Activated T-cell treated with anti-CD3 and anti-CD28 coated beads, Interleukin-2, amount 50 U/mL, for 4 hours (primary cell): ENCODE results near the gene PNMA8C. TPM values are rescaled to one million over a fixed set of nuclear protein-coding genes. Genes with fewer than 3 reads are reported as not detected.
A peak's percentile ranks its signal among the peaks of the same experiment; 100 is the strongest.
"Not testable (repeated sequence)": the region's sequence is repeated elsewhere in the genome, so short reads cannot be mapped to it uniquely, and the experiment has no call there.

Experiments used
- ATAC-seq, 2 donors: fragments of 200-7000 bp; cut with Tn5 transposase; one replicate each; pipeline ENCODE4 v1.10.0; 2021
- DNase-seq: peaks from one replicate; pipeline ENCODE4 v3.0.0-alpha.2; 2020
- H3K27me3 Mint-ChIP-seq: one replicate; pipeline ENCODE4 v1.8.0; 2021; ENCODE audit warnings: low read depth, mixed read lengths
- H3K36me3 Mint-ChIP-seq: one replicate; pipeline ENCODE4 v1.8.0; 2022; ENCODE audit warnings: mixed read lengths; ENCODE audit not compliant: insufficient read depth
- H3K4me1 Mint-ChIP-seq: one replicate; pipeline ENCODE4 v1.8.0; 2021; ENCODE audit warnings: low read depth, mixed read lengths
- H3K4me3 Mint-ChIP-seq: one replicate; pipeline ENCODE4 v1.8.0; 2021; ENCODE audit warnings: mild to moderate bottlenecking, moderate library complexity, mixed read lengths
- H3K9me3 Mint-ChIP-seq: one replicate; pipeline ENCODE4 v1.8.0; 2021; ENCODE audit warnings: mixed read lengths
- total RNA-seq, 3 donors: library from RNA; stranded (reverse); gene quantifications; one replicate each; pipeline ENCODE4 v1.2.1, GENCODE V29; 2021

Gene PNMA8C
- total RNA-seq, 3 donors from 2014 or later: not detected

DNA sequence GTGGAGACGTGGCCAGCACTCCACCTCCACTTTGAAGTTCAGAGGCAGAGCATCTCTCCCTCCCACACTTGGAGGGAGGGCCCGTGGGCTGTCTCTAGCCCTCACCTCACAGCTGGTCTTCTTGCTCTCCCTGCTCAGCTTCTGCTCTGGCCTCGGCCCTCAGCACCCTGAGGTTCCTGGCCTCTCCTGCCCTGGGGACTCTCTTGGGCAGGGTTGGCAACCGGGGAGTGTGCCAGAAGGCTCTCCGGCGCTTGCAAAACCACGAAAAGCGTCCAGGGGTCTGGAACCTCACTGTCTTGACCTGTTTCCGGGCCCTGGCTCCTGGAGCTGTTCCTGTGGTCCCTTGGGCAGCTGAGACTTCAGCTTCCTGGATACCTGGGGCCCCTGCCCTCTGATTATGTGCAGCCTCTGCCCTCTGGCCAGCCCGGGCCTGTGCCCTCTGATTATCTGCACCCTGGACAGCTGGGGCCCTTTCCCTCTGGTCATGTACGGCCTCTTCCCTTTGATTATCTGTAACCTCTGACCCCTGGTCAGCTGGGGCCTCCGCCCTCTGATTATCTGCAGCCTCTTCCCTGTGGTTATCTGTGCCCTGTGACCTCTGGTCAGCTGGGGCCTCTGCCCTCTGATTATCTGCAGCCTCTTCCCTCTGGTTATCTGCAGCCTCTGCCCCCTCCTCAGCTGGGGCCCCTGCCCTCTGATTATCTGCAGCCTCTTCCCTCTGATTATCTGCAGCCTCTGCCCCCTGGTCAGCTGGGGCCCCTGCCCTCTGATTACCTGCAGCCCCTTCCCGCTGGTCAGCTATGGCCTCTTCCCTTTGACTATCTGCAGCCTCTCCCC, 17.4 kb downstream of the PNMA8C start:
- ATAC-seq (no peak), DNase-seq (no peak)
- Mint-ChIP-seq H3K27me3 (peaks cover 87% of the 10 kb centered on the region), H3K9me3 (no peaks in the 10 kb centered on the region), H3K4me3 (no peak overlapping the region), H3K4me1 (peaks cover 14% of the 10 kb centered on the region), H3K36me3 (no peaks in the 10 kb centered on the region)

DNA sequence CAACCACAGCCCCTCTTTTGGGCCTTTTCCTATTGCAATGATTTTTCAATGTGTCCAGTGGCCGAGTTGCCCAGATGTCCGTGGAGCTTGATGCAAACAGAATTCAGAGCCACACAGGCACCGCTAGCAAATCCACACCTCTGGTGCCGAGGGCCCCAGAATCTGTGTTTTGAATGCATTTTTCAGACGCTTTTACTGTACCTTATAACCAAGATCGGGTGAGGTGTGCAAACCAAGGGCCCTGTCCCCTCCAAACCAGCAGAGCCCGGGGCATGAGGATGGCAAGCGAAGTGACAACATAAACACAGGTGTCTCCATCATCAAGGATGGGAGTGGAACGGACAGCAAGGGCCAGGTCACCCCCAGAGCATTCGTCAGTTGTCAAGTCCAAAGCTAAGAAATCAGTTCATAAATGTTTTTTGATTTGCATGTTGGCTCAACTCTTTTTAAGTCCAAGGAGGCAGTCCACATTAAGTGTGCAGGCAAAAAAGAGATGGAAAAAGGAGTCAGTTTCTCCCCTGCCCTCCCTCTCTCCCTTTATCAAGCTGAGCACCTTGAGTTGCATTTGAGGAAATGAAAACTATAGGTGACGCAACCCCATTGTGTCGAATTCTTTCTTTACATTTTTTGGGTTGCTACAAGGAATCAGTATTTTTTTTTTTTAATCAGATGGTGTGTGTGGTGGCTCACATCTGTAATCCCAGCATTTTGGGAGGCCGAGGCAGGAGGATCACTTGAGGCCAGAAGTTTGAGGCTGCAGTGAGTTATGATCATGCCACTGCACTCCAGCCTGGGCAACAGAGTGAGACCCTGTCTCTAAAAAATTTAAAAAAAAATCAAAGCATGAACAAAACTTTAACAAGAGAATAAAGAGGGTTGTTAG, 18.3 kb downstream of the PNMA8C start:
- peaks cover 88% of the 10 kb centered on the region for H3K27me3 Mint-ChIP-seq
- DNase-seq: no peak
- ATAC-seq: no peak
- H3K36me3 Mint-ChIP-seq: no peaks in the 10 kb centered on the region
- no peak overlapping the region for H3K4me3 Mint-ChIP-seq
- no peaks in the 10 kb centered on the region for H3K9me3 Mint-ChIP-seq
- H3K4me1 Mint-ChIP-seq: peaks cover 9% of the 10 kb centered on the region

GRCh38 chr19:46409191-46409590, 19.5 kb downstream of the PNMA8C start:
- H3K36me3 Mint-ChIP-seq: no peaks in the 10 kb centered on the region
- no peaks in the 10 kb centered on the region for H3K9me3 Mint-ChIP-seq
- H3K27me3 Mint-ChIP-seq: peaks cover 86% of the 10 kb centered on the region
- peaks cover 15% of the 10 kb centered on the region for H3K4me1 Mint-ChIP-seq
- no peak for ATAC-seq
- no peak overlapping the region for H3K4me3 Mint-ChIP-seq
- DNase-seq: no peak

GRCh38 chr19:46408664-46409039, 20.1 kb downstream of the PNMA8C start:
- H3K9me3 Mint-ChIP-seq: no peaks in the 10 kb centered on the region
- DNase-seq: no peak
- ATAC-seq: no peak
- peaks cover 21% of the 10 kb centered on the region for H3K4me1 Mint-ChIP-seq
- no peak overlapping the region for H3K4me3 Mint-ChIP-seq
- peaks cover 86% of the 10 kb centered on the region for H3K27me3 Mint-ChIP-seq
- H3K36me3 Mint-ChIP-seq: no peaks in the 10 kb centered on the region

DNA sequence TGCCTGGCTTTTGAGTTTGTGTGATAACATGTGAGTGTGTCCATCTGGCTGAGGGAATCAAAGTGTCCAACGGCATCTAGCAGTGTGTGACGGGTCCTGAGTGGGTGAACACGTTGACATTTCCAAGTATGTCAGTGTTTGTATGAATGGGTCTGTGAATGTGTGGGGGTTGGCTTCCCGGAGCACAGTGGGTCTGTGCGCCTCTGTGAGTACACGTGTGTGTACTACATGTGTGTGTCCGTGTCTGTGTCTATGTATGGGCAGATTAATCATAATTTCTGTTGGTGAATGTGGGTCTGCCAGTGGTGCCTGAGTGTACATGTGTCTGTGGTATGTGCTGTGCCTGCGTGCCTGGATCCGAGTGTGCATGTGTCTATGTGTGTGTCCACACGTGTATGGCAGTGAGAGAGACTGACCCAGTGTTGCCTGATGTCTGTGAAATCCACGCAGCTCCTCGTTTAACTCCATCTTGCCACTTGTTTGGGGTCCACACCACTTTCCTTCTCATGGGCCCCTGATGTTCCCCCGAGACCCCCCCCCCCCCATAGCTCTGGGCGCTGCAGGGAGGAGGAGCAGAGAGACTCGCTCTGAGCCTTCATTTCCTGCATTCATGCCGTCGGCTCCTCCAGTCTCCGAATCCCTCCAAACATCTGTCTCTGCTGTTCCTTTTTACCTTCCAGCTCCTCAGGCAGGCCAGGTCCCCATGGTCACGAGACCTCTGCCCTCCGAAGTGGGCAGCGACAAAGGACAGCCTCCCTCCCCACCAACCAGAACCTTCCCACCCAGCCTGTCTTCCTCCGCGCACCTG, 20.7 kb downstream of the PNMA8C start:
- peaks cover 21% of the 10 kb centered on the region for H3K4me1 Mint-ChIP-seq
- DNase-seq: no peak
- ATAC-seq: no peak
- no peaks in the 10 kb centered on the region for H3K9me3 Mint-ChIP-seq
- H3K36me3 Mint-ChIP-seq: no peaks in the 10 kb centered on the region
- H3K4me3 Mint-ChIP-seq: no peak overlapping the region
- peaks cover 87% of the 10 kb centered on the region for H3K27me3 Mint-ChIP-seq

- peaks cover 86% of the 10 kb centered on the region for H3K27me3 Mint-ChIP-seq
- no peak overlapping the region for H3K4me3 Mint-ChIP-seq
- no peak for ATAC-seq
- no peak for DNase-seq
- no peaks in the 10 kb centered on the region for H3K9me3 Mint-ChIP-seq
- H3K36me3 Mint-ChIP-seq: no peaks in the 10 kb centered on the region
- H3K4me1 Mint-ChIP-seq: peaks cover 17% of the 10 kb centered on the region
Observed at GRCh38 chr19:46406976-46407375, 21.8 kb downstream of the PNMA8C start.

- Mint-ChIP-seq H3K9me3 (no peaks in the 10 kb centered on the region), H3K27me3 (peaks cover 76% of the 10 kb centered on the region), H3K4me3 (no peak overlapping the region), H3K36me3 (no peaks in the 10 kb centered on the region), H3K4me1 (peaks cover 17% of the 10 kb centered on the region)
- DNase-seq: no peak
- ATAC-seq: peak in 1 of 2 donors; percentile 58
Observed at GRCh38 chr19:46404753-46405468, 23.8 kb downstream of the PNMA8C start.

GRCh38 chr19:46404055-46404752, 24.5 kb downstream of the PNMA8C start:
- H3K9me3 Mint-ChIP-seq: no peaks in the 10 kb centered on the region
- peaks cover 76% of the 10 kb centered on the region for H3K27me3 Mint-ChIP-seq
- DNase-seq (no peak), ATAC-seq (peak; percentile 19 to 34)
- H3K4me1 Mint-ChIP-seq: peaks cover 17% of the 10 kb centered on the region
- H3K36me3 Mint-ChIP-seq: no peaks in the 10 kb centered on the region
- H3K4me3 Mint-ChIP-seq: peak overlapping the region; percentile 49

DNA sequence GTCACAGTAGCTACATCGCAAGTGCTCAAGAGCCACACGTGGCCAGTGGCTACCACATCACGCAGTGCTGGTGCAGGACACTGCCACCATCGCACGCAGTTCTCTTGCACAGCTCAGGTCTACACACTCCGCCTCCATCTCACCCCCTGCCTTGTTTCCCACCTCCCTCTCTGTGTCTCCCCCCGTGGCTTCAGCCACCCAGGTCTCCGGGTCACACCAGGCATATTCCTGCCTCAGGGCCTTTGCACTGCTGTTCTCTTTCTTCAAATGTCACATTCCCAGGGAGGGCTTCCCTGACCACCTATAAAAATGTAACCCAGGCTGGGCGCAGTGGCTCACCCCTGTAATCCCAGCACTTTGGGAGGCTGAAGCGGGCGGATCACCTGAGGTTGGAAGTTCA, 26.0 kb downstream of the PNMA8C start:
- H3K36me3 Mint-ChIP-seq: no peaks in the 10 kb centered on the region
- ATAC-seq: no peak
- H3K4me3 Mint-ChIP-seq: no peak overlapping the region
- peaks cover 13% of the 10 kb centered on the region for H3K4me1 Mint-ChIP-seq
- H3K27me3 Mint-ChIP-seq: peaks cover 71% of the 10 kb centered on the region
- no peaks in the 10 kb centered on the region for H3K9me3 Mint-ChIP-seq
- no peak for DNase-seq

- not testable (repeated sequence) for ATAC-seq, DNase-seq, H3K4me1 Mint-ChIP-seq, H3K9me3 Mint-ChIP-seq, H3K36me3 Mint-ChIP-seq, H3K4me3 Mint-ChIP-seq
- H3K27me3 Mint-ChIP-seq: peaks cover 33% of the 10 kb centered on the region
Observed at GRCh38 chr19:46397801-46398479, 30.8 kb downstream of the PNMA8C start.

DNA sequence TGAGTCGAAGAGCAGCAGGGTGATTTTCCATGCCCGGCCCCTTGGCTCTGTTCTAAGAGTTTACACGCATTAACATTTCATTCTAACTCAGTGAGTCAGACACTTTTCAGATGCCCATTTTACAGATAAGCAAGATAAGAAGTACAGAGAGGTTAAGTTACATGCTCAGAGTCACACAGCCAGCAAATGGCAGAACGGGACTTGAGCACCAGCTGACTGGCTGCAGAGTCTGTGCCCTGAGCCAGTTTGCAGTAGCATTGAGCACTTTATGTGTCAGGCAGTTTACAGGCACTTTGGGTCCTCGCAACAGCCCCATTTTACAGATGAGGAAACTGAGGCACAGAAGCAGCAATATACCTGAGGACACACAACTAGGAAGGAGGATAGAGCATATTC, 34.3 kb downstream of the PNMA8C start:
- Mint-ChIP-seq H3K27me3 (peaks cover 12% of the 10 kb centered on the region), H3K36me3 (peaks cover 12% of the 10 kb centered on the region), H3K4me3 (no peak overlapping the region), H3K4me1 (peaks cover 5% of the 10 kb centered on the region), H3K9me3 (no peaks in the 10 kb centered on the region)
- DNase-seq: no peak
- ATAC-seq: no peak

DNA sequence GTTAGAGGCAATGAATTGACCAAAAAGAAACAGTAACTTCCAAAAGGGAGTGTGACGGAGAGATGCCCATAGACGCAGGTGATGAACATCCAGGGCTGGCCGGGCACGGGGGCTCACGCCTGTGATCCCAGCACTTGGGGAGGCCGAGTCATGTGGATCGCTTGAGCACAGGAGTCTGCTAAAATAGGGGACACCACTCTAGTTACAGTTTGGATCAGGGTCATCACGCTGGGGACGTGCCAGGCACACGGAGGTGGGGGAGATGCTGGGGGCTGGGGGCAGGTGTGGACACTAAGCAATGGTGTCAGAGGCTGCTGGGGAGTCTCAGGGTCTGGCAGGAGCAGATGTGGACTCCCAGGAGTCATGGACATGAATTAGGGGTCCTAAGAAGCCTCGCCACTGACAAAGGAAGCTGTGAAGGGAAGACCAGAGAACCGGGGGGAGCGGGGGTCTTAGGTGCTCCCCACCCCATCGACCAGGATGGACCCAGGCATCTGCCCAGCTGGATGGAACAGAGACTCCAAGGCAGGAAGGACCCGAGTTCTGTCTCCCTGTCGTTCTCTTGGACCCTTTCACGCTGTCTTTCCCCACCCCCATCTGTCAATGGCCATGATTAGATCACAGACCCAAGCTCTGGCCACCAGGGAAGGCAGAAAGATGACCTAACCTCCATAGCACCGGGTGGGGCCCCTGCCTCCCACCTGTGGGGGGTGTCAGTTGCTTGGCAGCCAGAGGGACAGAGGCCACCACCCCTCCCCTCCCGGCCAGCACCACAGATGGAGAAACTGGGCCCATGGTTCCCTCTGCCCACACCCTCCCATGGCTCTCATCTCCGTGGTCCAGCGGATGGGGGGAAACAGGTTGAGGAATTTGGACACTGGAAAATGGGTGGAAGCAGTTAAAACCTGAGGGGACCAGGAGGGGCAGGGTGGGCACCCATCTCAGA, 35.0 kb downstream of the PNMA8C start:
- Mint-ChIP-seq H3K36me3 (peaks cover 14% of the 10 kb centered on the region), H3K9me3 (no peaks in the 10 kb centered on the region), H3K4me1 (peaks cover 5% of the 10 kb centered on the region), H3K4me3 (no peak overlapping the region), H3K27me3 (peaks cover 8% of the 10 kb centered on the region)
- DNase-seq: no peak
- no peak for ATAC-seq
